Esophagus squamous epithelium (tissue), 5 donors: ENCODE results near the gene TREH. TPM values are rescaled to one million over a fixed set of nuclear protein-coding genes. Genes with fewer than 3 reads are reported as not detected.

ENCODE experiments used
- DNase-seq: peaks from one replicate; lab custom pipeline; 2025; lab: John Stamatoyannopoulos, UW
- H3K27ac ChIP-seq, 4 donors: fragments of 200-600 bp; sonication (generic); one replicate each; pipeline ENCODE4 v1.5.1; 2016 to 2019; ENCODE audit warnings: mild to moderate bottlenecking in 1 of 4
- H3K27me3 ChIP-seq, 4 donors: fragments of 200-600 bp; sonication (generic); 1 replicate in 3 of 4; 2 replicates in 1 of 4; pipeline versions ENCODE4 v1.5.1 to v1.6.0; 2017 to 2021; ENCODE audit warnings: antibody characterized with exemption in 1 of 4
- H3K36me3 ChIP-seq, 3 donors: fragments of 200-600 bp; sonication (generic); one replicate each; pipeline ENCODE4 v1.5.1; 2016 to 2019
- H3K4me1 ChIP-seq, 3 donors: fragments of 200-600 bp; sonication (generic); one replicate each; pipeline ENCODE4 v1.5.1; 2017 to 2019
- H3K4me3 ChIP-seq, 4 donors: fragments of 200-600 bp; sonication (generic); 1 replicate in 3 of 4; 2 replicates in 1 of 4; pipeline ENCODE4 v1.5.1; 2016 to 2019; ENCODE audit warnings: mild to moderate bottlenecking in 2 of 4, moderate library complexity in 1 of 4
- H3K9me3 ChIP-seq, 3 donors: fragments of 200-600 bp; sonication (generic); one replicate each; pipeline ENCODE4 v1.5.1; 2016 to 2019
- POLR2A ChIP-seq, 4 donors: fragments of 450-650 bp; IDR thresholded peaks; one replicate each; pipeline ENCODE4 v1.6.1; 2017; ENCODE audit warnings: antibody characterized with exemption in 4 of 4, mild to moderate bottlenecking in 4 of 4, moderate library complexity in 3 of 4
- WGBS, 2 donors: methylation state at CpG; one replicate each; pipeline ENCODE4 v1.1.5; 2018; 5-methylcytosine and 5-hydroxymethylcytosine counted together
- intact Hi-C: fragments of 100-400 bp; cut with DNase I; formaldehyde crosslinking; loops from one replicate; pipeline ENCODE4 v1.15.0; 2022
- total RNA-seq, 4 donors: library from RNA; depleted of rRNA; stranded (reverse); fragments of >200 nt; gene quantifications; one replicate each; pipeline ENCODE4 v1.1.0, GENCODE V29; 2016
- TF ChIP-seq, protein P1 (sequence below), 6 experiments: fragments of 450-650 bp in 4 of 6; fragments of 200-600 bp in 2 of 6; sonication (generic) in 2 of 6; IDR thresholded peaks; one replicate each; pipeline ENCODE4 v1.5.1; 2016 to 2019; ENCODE audit warnings: antibody characterized with exemption in 6 of 6, mild to moderate bottlenecking in 4 of 6, moderate library complexity in 4 of 6
- donor health status: DM: yes; HTN: yes; CAD: no.

TREH gene
- total RNA-seq, 4 donors from 2014 or later = 0.09 to 0.57 TPM; not detected in 2

DNA sequence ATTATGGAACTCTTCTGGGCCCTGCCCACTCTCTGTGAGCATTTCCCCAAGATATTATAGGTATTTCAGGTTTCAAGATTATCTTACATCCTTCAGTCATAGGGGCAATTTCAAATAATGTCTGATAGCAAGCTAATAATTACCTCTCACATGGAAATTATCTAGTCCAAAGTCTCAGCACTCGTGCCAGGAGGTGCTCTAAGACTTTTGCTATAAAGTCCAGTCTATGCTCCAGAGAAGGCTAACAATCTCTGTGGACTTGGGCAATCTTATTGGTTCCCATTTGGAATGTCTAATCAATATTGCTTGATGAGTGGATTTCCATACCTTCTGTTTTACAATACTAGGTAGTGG lies 5.4 kb downstream of the TREH start:
- no peak overlapping the region for H3K4me3 ChIP-seq
- intact Hi-C loops = no loop called here
- WGBS, 2 donors = 92 to 100% methylated on average over 1 of the region's 1 CpG
- H3K9me3 ChIP-seq = no peaks in the 10 kb centered on the region
- H3K27me3 ChIP-seq = no peaks in the 10 kb centered on the region
- H3K36me3 ChIP-seq = no peaks in the 10 kb centered on the region
- H3K4me1 ChIP-seq = peaks cover 0 to 48% (median 16%) of the 10 kb centered on the region in 3 donors
- TF ChIP-seq, protein P1, sequence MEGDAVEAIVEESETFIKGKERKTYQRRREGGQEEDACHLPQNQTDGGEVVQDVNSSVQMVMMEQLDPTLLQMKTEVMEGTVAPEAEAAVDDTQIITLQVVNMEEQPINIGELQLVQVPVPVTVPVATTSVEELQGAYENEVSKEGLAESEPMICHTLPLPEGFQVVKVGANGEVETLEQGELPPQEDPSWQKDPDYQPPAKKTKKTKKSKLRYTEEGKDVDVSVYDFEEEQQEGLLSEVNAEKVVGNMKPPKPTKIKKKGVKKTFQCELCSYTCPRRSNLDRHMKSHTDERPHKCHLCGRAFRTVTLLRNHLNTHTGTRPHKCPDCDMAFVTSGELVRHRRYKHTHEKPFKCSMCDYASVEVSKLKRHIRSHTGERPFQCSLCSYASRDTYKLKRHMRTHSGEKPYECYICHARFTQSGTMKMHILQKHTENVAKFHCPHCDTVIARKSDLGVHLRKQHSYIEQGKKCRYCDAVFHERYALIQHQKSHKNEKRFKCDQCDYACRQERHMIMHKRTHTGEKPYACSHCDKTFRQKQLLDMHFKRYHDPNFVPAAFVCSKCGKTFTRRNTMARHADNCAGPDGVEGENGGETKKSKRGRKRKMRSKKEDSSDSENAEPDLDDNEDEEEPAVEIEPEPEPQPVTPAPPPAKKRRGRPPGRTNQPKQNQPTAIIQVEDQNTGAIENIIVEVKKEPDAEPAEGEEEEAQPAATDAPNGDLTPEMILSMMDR (IDR thresholded peaks at IDR 0.05) = no peak
- TF ChIP-seq POLR2A (IDR thresholded peaks at IDR 0.05) = no peak
- H3K27ac ChIP-seq = no peak overlapping the region
- DNase-seq = no peak

DNA sequence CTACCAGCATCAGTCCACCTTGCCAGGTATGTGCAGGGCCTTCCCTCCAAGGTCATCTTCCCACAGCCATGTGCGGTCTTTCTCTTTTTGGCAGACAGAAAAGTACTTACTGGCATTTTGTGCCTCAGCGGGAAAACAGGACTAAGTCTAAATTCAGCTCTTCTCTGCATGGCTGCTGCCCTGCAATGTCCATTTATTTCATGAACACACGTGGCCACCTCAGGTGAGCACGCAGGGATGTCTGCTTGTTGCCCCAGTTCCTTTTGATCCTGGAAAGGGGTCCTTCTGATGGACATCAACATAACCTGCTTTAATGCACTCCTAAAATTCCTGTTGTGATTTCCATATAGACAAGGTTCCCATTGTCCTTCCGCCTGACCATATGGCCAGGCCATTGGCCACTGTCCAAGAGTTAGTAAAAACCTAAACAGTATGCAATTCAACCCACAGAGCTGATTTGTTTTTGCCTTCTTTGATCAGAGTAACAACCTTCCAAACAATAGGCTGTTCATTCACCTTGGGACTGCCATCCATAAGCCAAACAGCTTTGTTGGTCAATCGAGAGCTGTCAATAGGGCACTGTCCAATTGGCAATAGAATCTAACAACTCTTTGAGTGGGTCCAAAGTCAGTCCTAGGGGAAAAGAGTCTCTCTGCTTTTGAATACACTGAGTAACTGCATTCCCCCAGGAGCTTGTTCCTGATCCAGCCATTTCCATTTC lies 5.9 kb downstream of the TREH start:
- no peak for DNase-seq
- no peaks in the 10 kb centered on the region for H3K36me3 ChIP-seq
- peaks cover 0 to 46% (median 16%) of the 10 kb centered on the region in 3 donors for H3K4me1 ChIP-seq
- no peak overlapping the region for H3K4me3 ChIP-seq
- H3K27ac ChIP-seq = no peak overlapping the region
- no peaks in the 10 kb centered on the region for H3K9me3 ChIP-seq
- no peaks in the 10 kb centered on the region for H3K27me3 ChIP-seq
- intact Hi-C loops = no loop called here
- TF ChIP-seq POLR2A (IDR thresholded peaks at IDR 0.05) = no peak
- TF ChIP-seq, protein P1 (IDR thresholded peaks at IDR 0.05) = no peak
- WGBS, 2 donors = 75 to 87% methylated on average over 5 to 6 of the region's 6 CpGs

DNA sequence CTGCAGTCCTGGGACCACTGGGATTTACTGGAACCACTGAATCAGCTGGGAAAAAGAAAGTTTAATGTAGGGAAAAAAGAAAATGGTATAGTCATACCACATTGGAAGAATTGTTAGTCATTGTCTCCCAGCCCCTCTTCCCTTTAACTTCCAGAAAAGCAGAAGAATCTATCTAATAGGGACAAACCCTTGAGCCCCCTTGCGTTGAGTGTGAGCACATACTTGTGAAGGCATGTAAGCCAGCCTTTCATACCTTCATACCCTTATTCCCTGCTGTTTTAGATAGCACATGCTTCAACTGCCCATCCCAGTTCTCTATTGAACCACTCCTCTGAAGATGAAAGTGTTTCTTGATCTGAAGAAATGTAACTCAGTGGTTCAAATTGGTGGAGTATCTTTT lies 6.6 kb downstream of the TREH start:
- DNase-seq = no peak
- Histone ChIP-seq H3K27ac (no peak overlapping the region), H3K4me3 (no peak overlapping the region), H3K9me3 (no peaks in the 10 kb centered on the region), H3K4me1 (peaks cover 0 to 46% (median 16%) of the 10 kb centered on the region in 3 donors), H3K27me3 (no peaks in the 10 kb centered on the region), H3K36me3 (no peaks in the 10 kb centered on the region)
- no peak for TF ChIP-seq POLR2A (IDR thresholded peaks at IDR 0.05)
- TF ChIP-seq, protein P1 (IDR thresholded peaks at IDR 0.05) = no peak
- intact Hi-C loops = no loop called here
- WGBS, 2 donors = 58 to 76% methylated on average over 1 of the region's 1 CpG

DNA sequence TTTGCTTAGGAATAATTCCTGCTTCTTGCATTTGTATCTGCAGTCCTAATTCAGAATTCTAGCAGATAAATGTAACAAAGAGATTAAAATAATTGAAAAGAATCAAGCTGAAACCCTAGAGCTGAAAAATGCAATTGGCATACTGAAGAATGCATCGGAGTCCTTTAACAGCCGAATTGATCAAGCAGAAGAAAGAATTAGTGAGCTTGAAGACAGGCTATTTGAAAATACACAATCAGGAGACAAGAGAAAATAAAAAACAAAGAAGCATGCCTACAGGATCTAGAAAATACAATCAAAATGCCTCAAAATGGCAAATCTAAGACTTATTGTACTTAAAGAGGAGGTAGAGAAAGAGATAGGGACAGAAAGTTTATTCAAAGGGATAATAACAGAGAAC lies 8.2 kb downstream of the TREH start:
- no peak for DNase-seq
- intact Hi-C loops = no loop called here
- H3K4me3 ChIP-seq = no peak overlapping the region
- no peaks in the 10 kb centered on the region for H3K9me3 ChIP-seq
- TF ChIP-seq, protein P1 (IDR thresholded peaks at IDR 0.05) = no peak
- TF ChIP-seq POLR2A (IDR thresholded peaks at IDR 0.05) = no peak
- no peaks in the 10 kb centered on the region for H3K27me3 ChIP-seq
- peaks cover 0 to 36% (median 16%) of the 10 kb centered on the region in 3 donors for H3K4me1 ChIP-seq
- no peaks in the 10 kb centered on the region for H3K36me3 ChIP-seq
- peak overlapping the region in 3 of 4 donors; percentile 43 to 70 (median 54) for H3K27ac ChIP-seq
- 90 to 100% methylated on average over 2 of the region's 2 CpGs for WGBS, 2 donors

DNA sequence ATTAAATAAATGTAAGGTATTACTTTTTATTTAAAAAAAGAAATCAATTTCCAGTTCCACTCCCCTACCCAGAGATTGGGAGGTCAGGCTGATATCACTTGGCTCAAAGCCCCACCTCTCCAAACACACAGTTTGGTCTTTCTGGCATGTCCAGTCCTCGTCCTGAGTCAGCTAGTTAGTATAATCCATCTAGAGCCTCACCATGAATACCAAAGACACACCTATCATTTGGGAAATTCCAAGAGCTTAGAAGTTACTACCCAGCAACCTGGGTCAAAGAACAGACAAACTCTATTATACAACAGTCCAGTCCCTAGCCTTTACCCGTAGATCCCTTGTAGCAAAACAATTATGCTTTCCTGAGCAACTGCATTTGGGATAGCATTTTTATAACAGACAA lies 9.4 kb downstream of the TREH start:
- no peak for DNase-seq
- TF ChIP-seq, protein P1 (IDR thresholded peaks at IDR 0.05) = no peak
- TF ChIP-seq POLR2A (IDR thresholded peaks at IDR 0.05) = no peak
- intact Hi-C loops = no loop called here

More for the DNA sequence above, 9.4 kb downstream of the TREH start:
- Histone ChIP-seq H3K27me3 (no peaks in the 10 kb centered on the region), H3K4me3 (no peak overlapping the region), H3K36me3 (no peaks in the 10 kb centered on the region), H3K9me3 (no peaks in the 10 kb centered on the region), H3K27ac (peak overlapping the region in 3 of 4 donors; percentile 43 to 70 (median 54)), H3K4me1 (peaks cover 0 to 36% (median 16%) of the 10 kb centered on the region in 3 donors)
- 42 to 46% methylated on average over 2 of the region's 2 CpGs for WGBS, 2 donors
